Kidney (tissue), 2 donors: ENCODE results near the gene CRP. TPM values are rescaled to one million over a fixed set of nuclear protein-coding genes. Genes with fewer than 3 reads are reported as not detected.

Experiments used
- polyA plus RNA-seq: library from polyadenylated mRNA; stranded (reverse); fragments of 350-450 nt; fragmentation: Illumina TruSeq; extraction: RNeasy Lipid Tissue Mini Kit (QIAGEN cat#74804); gene quantifications from one replicate; pipeline ENCODE4 v1.2.3, GENCODE V29; 2014; ENCODE audit warnings: low read depth, low replicate concordance; ENCODE audit not compliant: insufficient read depth
- total RNA-seq: library from RNA; stranded (reverse); fragmentation: NEBNext Ultra II Directional; extraction: Animal tissue kit (Norgen Biotek cat#: 25700); gene quantifications from one replicate; pipeline ENCODE4 v1.2.1, GENCODE V29; 2021
- donor health status: DM: yes; HTN: yes; CAD: no.

CRP gene
- total and polyA plus RNA-seq, 2 donors from 2014 or later, result not detected

Other genes with a start within 250 kb of the CRP start
- gene OR10J5, start 178.6 kb downstream of the CRP start, total RNA-seq, result not detected
- not detected for gene OR10J5, start 178.6 kb downstream of the CRP start, polyA plus RNA-seq
- gene APCS, start 126.8 kb downstream of the CRP start, total RNA-seq, result not detected
- 1.5 TPM for gene APCS, start 126.8 kb downstream of the CRP start, polyA plus RNA-seq
- 128 TPM for gene DUSP23, start 66.4 kb upstream of the CRP start, total RNA-seq
- 327 TPM for gene DUSP23, start 66.4 kb upstream of the CRP start, polyA plus RNA-seq
- gene FCRL6, start 87.8 kb upstream of the CRP start, total RNA-seq, result 1.4 TPM
- 0.45 TPM for gene FCRL6, start 87.8 kb upstream of the CRP start, polyA plus RNA-seq
- gene SLAMF8, start 112.3 kb upstream of the CRP start, total RNA-seq, result 12.0 TPM
- gene SLAMF8, start 112.3 kb upstream of the CRP start, polyA plus RNA-seq, result 1.8 TPM
- gene VSIG8, start 148.1 kb upstream of the CRP start, total RNA-seq, result not detected
- 8.1 TPM for gene VSIG8, start 148.1 kb upstream of the CRP start, polyA plus RNA-seq
- 1.0 TPM for gene CFAP45, start 185.6 kb upstream of the CRP start, total RNA-seq
- gene CFAP45, start 185.6 kb upstream of the CRP start, polyA plus RNA-seq, result 14.2 TPM
- 358 TPM for gene TAGLN2, start 210.9 kb upstream of the CRP start, total RNA-seq
- gene TAGLN2, start 210.9 kb upstream of the CRP start, polyA plus RNA-seq, result 223 TPM
- gene IGSF9, start 231.0 kb upstream of the CRP start, total RNA-seq, result 0.88 TPM
- 1.3 TPM for gene IGSF9, start 231.0 kb upstream of the CRP start, polyA plus RNA-seq
- gene SLAMF9, start 239.6 kb upstream of the CRP start, total RNA-seq, result not detected
- not detected for gene SLAMF9, start 239.6 kb upstream of the CRP start, polyA plus RNA-seq